Activated CD8-positive, alpha-beta memory T cell treated with anti-CD3 and anti-CD28 coated beads, Interleukin-2, amount 10 ng/mL, durations not matched to agents 7 days and 5 days (primary cell): ENCODE results near the gene REEP6. TPM values are rescaled to one million over a fixed set of nuclear protein-coding genes. Genes with fewer than 3 reads are reported as not detected.
"Not testable (repeated sequence)": the region's sequence is repeated elsewhere in the genome, so short reads cannot be mapped to it uniquely, and the experiment has no call there.

Source experiments
- ATAC-seq: fragments of 150-1000 bp; cut with Tn5 transposase; one replicate; pipeline ENCODE4 v1.10.0; 2021; ENCODE audit warnings: moderate library complexity
- CTCF ChIA-PET: fragments of 350-600 bp; sonication (Branson Sonifier 250); formaldehyde crosslinking; loops from one replicate; lab custom pipeline; 2021; ENCODE audit warnings: antibody characterized with exemption; lab: Charles Lee
- DNase-seq: peaks from one replicate; pipeline ENCODE4 v3.0.0-alpha.2; 2020
- H3K27ac Mint-ChIP-seq: one replicate; pipeline ENCODE4 v1.8.0; 2021; ENCODE audit warnings: mild to moderate bottlenecking, mixed read lengths
- H3K27me3 Mint-ChIP-seq: one replicate; pipeline ENCODE4 v1.8.0; 2021; ENCODE audit warnings: mixed read lengths
- H3K36me3 Mint-ChIP-seq: one replicate; pipeline ENCODE4 v1.8.0; 2021; ENCODE audit warnings: mild to moderate bottlenecking, mixed read lengths
- H3K4me1 Mint-ChIP-seq: one replicate; pipeline ENCODE4 v1.8.0; 2021; ENCODE audit warnings: mixed read lengths
- H3K4me3 Mint-ChIP-seq: one replicate; pipeline ENCODE4 v1.8.0; 2021; ENCODE audit warnings: mild to moderate bottlenecking, moderate library complexity, mixed read lengths
- H3K9me3 Mint-ChIP-seq: one replicate; pipeline ENCODE4 v1.8.0; 2022; ENCODE audit warnings: low read depth, mixed read lengths
- total RNA-seq, 2 experiments: library from RNA; stranded (reverse); gene quantifications; one replicate each; pipeline ENCODE4 v1.2.3, GENCODE V29; 2021

The REEP6 gene
- total RNA-seq, 2 experiments from 2014 or later = 1.0 to 1.3 TPM

DNA sequence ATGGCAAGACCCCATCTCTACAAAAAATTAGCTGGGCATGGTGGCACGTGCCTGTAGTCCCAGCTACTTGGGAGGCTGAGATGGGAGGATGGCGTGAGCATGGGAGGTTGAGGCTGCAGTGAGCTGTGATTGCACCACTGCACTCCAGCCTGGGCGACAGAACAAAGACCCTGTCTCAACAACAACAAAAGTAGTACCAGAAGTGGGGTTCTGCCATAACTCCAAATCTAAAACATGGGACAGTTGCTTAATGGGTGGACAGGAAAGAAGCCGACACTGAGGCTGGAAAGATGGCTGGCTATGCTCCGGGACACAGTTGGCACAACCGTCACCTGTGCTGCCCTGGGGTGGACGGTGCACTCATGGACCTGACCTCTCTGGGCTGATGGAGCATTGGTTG is 44.7 kb downstream of the REEP6 start:
- CTCF ChIA-PET = interaction anchor here (1.0 kb wide), 2 partner anchors 10 to 290 kb away, joined by 3 to 4 read pairs; no protein-coding TSS in a partner anchor
- H3K4me1 Mint-ChIP-seq, H3K27me3 Mint-ChIP-seq, H3K4me3 Mint-ChIP-seq, DNase-seq, ATAC-seq, H3K36me3 Mint-ChIP-seq, H3K9me3 Mint-ChIP-seq, H3K27ac Mint-ChIP-seq: not testable (repeated sequence)

- Mint-ChIP-seq H3K4me3 (no peak overlapping the region), H3K36me3 (no peaks in the 10 kb centered on the region), H3K4me1 (no peaks in the 10 kb centered on the region), H3K27ac (no peak overlapping the region), H3K27me3 (peaks cover 8% of the 10 kb centered on the region), H3K9me3 (no peaks in the 10 kb centered on the region)
- DNase-seq (no peak), ATAC-seq (no peak)
- CTCF ChIA-PET = no interaction called here
These were observed 48.0 kb downstream of the REEP6 start for GRCh38 chr19:1538978-1539377.

DNA sequence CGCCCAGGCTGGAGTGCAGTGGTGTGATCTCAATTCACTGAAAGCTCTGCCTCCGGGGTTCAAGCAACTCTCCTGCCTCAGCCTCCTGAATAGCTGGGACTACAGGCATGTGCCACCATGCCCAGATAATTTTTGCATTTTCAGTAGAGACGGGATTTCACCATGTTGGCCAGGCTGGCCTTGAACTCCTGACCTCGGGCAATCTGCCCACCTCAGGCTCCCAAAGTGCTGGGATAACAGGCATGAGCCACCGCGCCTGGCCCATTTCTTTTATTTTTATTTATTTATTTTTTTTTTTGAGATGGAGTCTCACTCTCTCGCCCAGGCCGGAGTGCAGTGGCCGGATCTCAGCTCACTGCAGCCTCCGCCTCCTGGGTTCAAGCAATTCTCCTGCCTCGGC is 48.8 kb downstream of the REEP6 start:
- H3K4me3 Mint-ChIP-seq, H3K9me3 Mint-ChIP-seq, ATAC-seq, H3K27me3 Mint-ChIP-seq, H3K27ac Mint-ChIP-seq, H3K36me3 Mint-ChIP-seq, CTCF ChIA-PET, H3K4me1 Mint-ChIP-seq, DNase-seq: not testable (repeated sequence)

DNA sequence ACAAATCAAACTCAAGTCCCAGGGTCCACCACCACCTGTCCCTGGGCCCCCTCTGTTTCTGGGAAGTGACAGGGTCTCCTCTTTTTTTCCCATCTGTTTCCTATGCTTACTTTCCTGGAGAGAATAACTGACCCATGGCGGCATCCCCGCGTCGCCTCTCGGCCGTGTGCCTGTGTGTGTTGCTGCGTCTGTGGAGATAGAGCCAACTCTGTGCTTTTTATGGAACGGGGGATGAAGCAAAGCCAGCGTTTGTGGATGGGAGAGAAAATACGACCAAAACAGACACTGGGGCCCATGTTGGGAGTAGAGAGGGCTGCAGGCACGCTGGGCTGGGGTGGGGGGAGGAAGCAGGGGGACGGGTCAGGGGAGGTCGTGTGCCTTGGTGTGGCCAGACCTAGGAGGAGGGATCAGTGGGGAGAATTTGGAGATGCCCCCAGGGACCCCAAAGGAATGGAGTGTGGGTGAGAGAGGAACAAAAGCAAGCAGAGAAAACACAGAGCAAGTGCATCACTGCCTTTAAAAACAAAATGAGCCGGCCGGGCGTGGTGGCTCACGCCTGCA is 49.5 kb downstream of the REEP6 start:
- DNase-seq (no peak), ATAC-seq (no peak)
- CTCF ChIA-PET = no interaction called here
- Mint-ChIP-seq H3K36me3 (no peaks in the 10 kb centered on the region), H3K4me3 (no peak overlapping the region), H3K9me3 (no peaks in the 10 kb centered on the region), H3K4me1 (no peaks in the 10 kb centered on the region), H3K27me3 (peaks cover 8% of the 10 kb centered on the region), H3K27ac (no peak overlapping the region)

Other genes starting within 250 kb of the REEP6 start
- gene ATP5F1D, start 249.4 kb upstream of the REEP6 start, total RNA-seq = 100 to 1,000 TPM; 190 to 221 TPM
- gene MIDN, start 242.6 kb upstream of the REEP6 start, total RNA-seq = 10 to 100 TPM; 73.3 to 88.6 TPM
- 100 to 1,000 TPM; 189 to 210 TPM for gene CIRBP, start 221.8 kb upstream of the REEP6 start, total RNA-seq
- 10 to 100 TPM; 54.7 to 60.3 TPM for gene FAM174C, start 215.7 kb upstream of the REEP6 start, total RNA-seq
- gene EFNA2, start 205.3 kb upstream of the REEP6 start, total RNA-seq = not detected
- 100 to 1,000 TPM; 124 to 135 TPM for gene NDUFS7, start 107.3 kb upstream of the REEP6 start, total RNA-seq
- 10 to 100 TPM; 19.3 to 20.4 TPM for gene GAMT, start 89.6 kb upstream of the REEP6 start, total RNA-seq
- gene DAZAP1, start 83.6 kb upstream of the REEP6 start, total RNA-seq = 100 to 1,000 TPM; 275 to 283 TPM
- gene RPS15, start 52.8 kb upstream of the REEP6 start, total RNA-seq = 1,000 to 10,000 TPM; 1,331 to 1,537 TPM
- under 1 TPM; 0.03 to 0.12 TPM for gene APC2, start 41.1 kb upstream of the REEP6 start, total RNA-seq
- 10 to 100 TPM; 43.3 to 48.9 TPM for gene C19orf25, start 12.0 kb upstream of the REEP6 start, total RNA-seq
- 1 to 10 TPM; 1.5 to 4.4 TPM for gene PCSK4, start 831 bp upstream of the REEP6 start, total RNA-seq
- 1 to 10 TPM in 1 of 2 experiments, under 1 TPM in 1; 0.91 to 1.2 TPM for gene ADAMTSL5, start 21.8 kb downstream of the REEP6 start, total RNA-seq
- gene PLK5, start 32.9 kb downstream of the REEP6 start, total RNA-seq = not detected
- gene MEX3D, start 77.1 kb downstream of the REEP6 start, total RNA-seq = 1 to 10 TPM; 7.6 to 9.5 TPM
- gene MBD3, start 101.7 kb downstream of the REEP6 start, total RNA-seq = 100 to 1,000 TPM in 1 of 2 experiments, 10 to 100 TPM in 1; 87.4 to 101 TPM
- 100 to 1,000 TPM; 192 to 196 TPM for gene UQCR11, start 114.3 kb downstream of the REEP6 start, total RNA-seq
- 100 to 1,000 TPM; 116 to 124 TPM for gene TCF3, start 161.4 kb downstream of the REEP6 start, total RNA-seq